GM21723 (cell line): ENCODE results near the gene BLOC1S5.
"Not testable (repeated sequence)": the region's sequence is repeated elsewhere in the genome, so short reads cannot be mapped to it uniquely, and the experiment has no call there.

ENCODE experiments used
- ATAC-seq: cut with Tn5 transposase; IDR thresholded peaks from one replicate; pipeline ENCODE4 v1.9.1; 2021; ENCODE audit warnings: mild to moderate bottlenecking, moderate library complexity; ENCODE audit not compliant: unreplicated experiment

The BLOC1S5 gene

DNA sequence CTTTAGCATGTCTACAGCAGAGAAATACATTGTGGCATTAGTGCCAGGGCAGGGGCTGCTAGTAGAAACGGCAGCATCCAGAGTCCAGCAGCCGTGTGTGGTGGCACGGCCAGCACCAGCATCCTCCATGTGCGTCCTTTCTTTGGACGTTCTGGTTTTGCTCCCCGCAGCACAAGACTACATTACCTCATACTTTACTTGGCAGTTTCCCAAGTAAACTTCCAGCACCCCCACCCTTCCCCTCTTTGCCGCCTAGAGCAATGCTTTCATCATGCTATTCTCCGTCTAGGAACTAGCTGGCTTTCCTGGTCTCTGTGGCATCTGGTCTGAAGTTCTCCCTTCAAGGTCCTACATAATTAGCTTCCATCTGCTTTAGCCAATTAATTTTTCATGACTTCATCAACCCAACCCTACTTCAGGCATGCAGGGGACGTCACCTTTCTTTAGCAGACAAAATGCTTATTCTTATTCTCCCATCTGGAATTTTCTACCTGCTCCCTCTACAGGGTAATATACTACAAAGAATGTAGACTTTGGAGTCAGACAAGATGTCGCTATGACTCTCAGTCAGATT is 67.6 kb downstream of the BLOC1S5 start:
- ATAC-seq = no peak

GRCh38 chr6:7993952-7994351 is 70.2 kb downstream of the BLOC1S5 start:
- ATAC-seq = no peak

GRCh38 chr6:7993399-7993798 is 70.8 kb downstream of the BLOC1S5 start:
- no peak for ATAC-seq

GRCh38 chr6:7992002-7992815 is 72.0 kb downstream of the BLOC1S5 start:
- ATAC-seq = peak; percentile 89

- peak; percentile 38 for ATAC-seq
Observed at GRCh38 chr6:7991536-7991935, 72.7 kb downstream of the BLOC1S5 start.

DNA sequence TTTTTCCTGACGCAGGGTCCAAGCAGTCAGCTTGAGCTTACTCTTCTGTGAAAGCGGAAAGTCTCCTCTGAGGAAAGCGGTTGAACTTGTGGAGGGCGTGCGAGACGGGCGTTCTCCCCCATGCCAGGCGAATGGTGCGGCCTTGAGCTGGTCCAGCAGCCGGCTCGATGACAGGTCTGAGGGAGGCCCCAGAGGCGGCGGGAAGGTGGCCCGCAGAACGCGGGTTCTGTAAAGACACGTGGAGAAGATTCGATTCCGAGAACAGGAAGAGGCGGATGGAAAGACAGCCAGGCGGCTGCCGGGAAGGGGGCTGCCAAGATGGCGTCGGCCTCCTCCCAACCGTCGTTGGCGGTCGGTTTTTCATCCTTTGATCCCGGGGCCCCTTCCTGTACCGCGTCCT is 78.0 kb downstream of the BLOC1S5 start:
- ATAC-seq = no peak

- ATAC-seq = not testable (repeated sequence)
Observed at GRCh38 chr6:7983967-7984366, 80.2 kb downstream of the BLOC1S5 start.

- ATAC-seq = no peak
Observed at GRCh38 chr6:7979831-7980230, 84.4 kb downstream of the BLOC1S5 start.

DNA sequence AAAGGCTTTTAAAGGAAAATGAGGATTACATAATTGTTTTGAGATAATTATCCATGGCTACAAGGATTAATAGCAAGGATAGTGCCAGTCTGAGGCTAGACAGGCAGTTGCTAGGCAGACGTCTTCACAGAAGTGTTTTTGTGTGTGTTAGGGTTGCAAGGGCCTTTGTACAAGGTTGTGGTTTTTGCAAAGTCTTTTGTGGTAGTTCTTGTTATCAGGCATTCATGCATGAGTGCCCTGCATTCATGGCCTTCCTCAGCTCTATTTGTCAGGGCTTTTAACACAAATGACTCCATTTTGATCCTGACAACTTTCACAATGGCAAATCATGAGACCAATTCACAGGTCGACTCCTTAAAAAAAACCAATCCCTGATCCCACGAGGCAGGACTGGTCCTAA is 85.5 kb downstream of the BLOC1S5 start:
- ATAC-seq = no peak

DNA sequence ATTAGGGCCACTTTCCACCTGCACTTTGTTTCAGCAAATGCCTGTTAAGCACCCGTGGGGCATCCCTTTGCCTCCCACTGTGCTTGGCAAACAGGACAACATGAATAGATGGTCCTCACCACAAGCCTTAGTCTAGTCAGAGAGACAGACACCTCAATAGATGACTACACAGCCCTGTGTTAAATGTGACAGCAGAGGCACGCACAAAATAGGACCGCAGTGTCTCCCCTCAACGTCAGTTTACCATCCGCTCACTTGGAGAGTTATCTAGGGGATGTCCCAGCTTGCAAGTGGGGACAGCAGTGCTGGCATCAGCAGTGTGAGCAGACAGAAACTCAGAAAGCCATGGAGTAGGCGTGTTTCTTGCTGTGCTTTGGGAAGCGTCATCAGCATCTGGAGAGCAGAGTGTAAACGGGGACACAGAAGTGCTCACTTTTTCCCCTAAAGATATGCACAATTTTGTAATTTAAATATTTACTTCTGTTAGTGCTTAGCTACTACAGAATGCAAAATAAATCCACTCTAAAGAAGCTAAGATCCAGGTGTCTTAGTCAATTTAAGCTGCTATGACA is 87.6 kb downstream of the BLOC1S5 start:
- no peak for ATAC-seq

DNA sequence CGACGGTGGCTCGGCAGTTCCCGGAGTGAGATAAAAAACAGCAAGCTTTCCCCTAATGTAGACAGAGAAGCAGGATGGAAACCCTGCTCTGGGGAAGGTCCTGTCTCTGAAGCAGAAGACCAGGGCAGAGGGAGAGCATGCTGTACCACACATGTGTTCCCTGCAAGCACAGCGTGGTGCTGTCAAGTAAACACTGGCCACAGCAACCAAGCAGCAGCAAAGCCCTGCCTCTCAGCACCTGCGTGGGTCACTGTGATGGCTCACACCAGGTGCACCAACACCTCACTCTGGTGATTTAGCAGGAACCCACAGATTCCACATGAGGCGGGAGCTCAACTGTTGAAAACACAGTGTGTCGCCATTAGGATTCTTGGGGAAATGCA is 88.4 kb downstream of the BLOC1S5 start:
- no peak for ATAC-seq

- ATAC-seq = no peak
Observed at GRCh38 chr6:7974938-7975763, 89.0 kb downstream of the BLOC1S5 start.

DNA sequence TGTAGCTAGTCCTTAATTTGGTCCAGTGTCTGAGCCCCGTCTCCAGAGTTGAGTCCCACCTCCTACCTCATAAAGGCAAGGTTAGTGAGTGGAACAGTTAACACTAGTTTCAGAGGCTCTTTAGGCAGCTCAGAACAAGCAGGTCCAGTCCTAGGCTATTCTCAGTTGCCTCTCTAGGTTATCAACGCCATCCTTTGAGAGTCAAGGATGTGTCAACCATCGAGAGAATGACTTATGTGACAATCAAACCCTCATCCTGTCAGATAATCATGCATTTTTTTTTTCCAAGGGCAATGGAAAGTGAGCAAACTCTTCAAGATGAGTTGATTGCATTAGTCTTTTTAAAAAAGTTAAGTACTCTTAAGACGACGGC is 89.6 kb downstream of the BLOC1S5 start:
- ATAC-seq = no peak

DNA sequence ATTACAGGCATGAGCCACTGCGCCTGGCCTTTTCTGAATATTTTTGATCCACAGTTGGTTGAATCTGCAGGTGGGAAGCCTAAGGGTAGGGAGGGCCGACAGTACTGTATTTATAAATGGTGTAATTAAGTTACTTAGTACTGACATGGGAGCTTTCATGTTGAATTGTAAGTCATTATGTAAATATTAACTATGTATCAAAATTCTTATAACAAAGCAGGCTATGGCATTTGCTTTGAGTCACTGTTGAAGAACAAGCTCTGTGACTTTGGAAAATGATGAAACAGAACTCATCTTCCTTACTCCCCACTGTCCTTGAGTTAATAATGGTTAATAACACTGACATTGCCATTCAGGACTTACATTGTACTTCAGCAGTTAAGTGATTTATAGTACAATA is 90.6 kb downstream of the BLOC1S5 start:
- ATAC-seq = no peak

GRCh38 chr6:7971499-7971898 is 92.7 kb downstream of the BLOC1S5 start:
- no peak for ATAC-seq

- ATAC-seq = no peak
Observed at GRCh38 chr6:7970616-7971015, 93.6 kb downstream of the BLOC1S5 start.
